HUES6 (cell line): ENCODE results near the gene IRF7.

Source experiments
- H3K27ac ChIP-seq: 2 replicates; pipeline ENCODE4 v1.7.0; 2013; ENCODE audit warnings: low read depth, mild to moderate bottlenecking, low read length, inconsistent platforms
- H3K27me3 ChIP-seq: 2 replicates; pipeline ENCODE4 v1.6.1; 2013; ENCODE audit warnings: low read length; ENCODE audit not compliant: control insufficient read depth, insufficient read depth
- H3K36me3 ChIP-seq: 2 replicates; pipeline ENCODE4 v1.6.1; 2013; ENCODE audit warnings: low read length; ENCODE audit not compliant: control insufficient read depth, insufficient read depth
- H3K4me1 ChIP-seq: 2 replicates; pipeline ENCODE4 v1.6.1; 2013; ENCODE audit warnings: low read length; ENCODE audit not compliant: control insufficient read depth, insufficient read depth
- H3K4me3 ChIP-seq: 2 replicates; pipeline ENCODE4 v1.5.1; 2013; ENCODE audit warnings: low read depth, low read length
- H3K9ac ChIP-seq: one replicate; pipeline ENCODE4 v1.6.1; 2013; ENCODE audit warnings: mild to moderate bottlenecking, low read length
- H3K9me3 ChIP-seq: 2 replicates; pipeline ENCODE4 v1.6.1; 2013; ENCODE audit warnings: low read depth, low read length; ENCODE audit not compliant: control insufficient read depth, insufficient read depth

IRF7 gene

DNA sequence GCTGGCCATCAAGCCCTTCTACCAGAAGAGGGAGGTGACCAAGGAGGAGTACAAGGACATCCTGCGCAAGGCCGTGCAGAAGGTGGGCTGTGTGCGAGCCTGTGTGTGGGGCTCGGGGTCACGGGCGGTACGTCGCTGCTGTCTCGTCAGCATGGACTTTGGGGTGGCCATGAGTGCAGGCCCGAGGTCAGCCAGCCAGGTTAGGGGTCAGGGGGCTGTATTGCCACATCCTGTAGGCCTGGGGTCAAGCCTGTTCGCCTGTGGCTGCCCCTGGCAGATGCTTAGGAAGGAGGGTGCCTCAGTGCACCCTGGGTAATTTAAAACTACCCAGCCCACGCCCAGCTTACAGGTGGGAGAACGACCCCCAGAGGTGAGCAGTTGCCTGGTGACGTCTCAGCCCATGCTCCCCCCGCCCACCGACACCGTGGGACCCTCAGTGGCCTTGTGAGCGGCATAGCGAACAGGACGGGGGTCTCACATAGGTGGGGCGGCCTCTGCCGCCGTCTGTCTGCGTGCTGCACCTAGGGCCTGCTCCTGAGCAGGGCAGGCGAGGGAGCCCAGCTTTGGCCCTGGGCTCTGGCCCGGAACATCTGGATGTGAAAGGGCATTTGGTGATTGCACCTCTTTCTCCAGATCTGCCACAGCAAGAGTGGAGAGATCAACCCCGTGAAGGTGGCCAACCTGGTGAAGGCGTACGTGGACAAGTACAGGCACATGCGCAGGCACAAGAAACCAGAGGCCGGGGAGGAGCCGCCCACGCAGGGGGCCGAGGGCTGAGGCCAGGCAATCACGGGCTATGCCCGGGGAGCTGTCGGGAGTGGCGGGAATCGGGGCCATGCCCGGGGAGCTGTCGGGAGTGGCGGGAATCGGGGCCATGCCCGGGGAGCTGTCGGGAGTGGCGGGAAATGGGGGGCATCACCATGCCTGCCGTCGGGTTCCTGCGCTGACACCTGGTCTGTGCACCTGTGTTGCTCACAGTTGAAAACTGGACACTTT, 4.5 kb downstream of the IRF7 start:
- Histone ChIP-seq H3K4me1 (peaks cover 16% of the 10 kb centered on the region; the same call in 1 of the 2 replicates), H3K36me3 (peaks cover 71% of the 10 kb centered on the region), H3K27ac (no peak overlapping the region), H3K4me3 (no peak overlapping the region), H3K9ac (no peak overlapping the region), H3K9me3 (no peaks in the 10 kb centered on the region), H3K27me3 (no peaks in the 10 kb centered on the region)

DNA sequence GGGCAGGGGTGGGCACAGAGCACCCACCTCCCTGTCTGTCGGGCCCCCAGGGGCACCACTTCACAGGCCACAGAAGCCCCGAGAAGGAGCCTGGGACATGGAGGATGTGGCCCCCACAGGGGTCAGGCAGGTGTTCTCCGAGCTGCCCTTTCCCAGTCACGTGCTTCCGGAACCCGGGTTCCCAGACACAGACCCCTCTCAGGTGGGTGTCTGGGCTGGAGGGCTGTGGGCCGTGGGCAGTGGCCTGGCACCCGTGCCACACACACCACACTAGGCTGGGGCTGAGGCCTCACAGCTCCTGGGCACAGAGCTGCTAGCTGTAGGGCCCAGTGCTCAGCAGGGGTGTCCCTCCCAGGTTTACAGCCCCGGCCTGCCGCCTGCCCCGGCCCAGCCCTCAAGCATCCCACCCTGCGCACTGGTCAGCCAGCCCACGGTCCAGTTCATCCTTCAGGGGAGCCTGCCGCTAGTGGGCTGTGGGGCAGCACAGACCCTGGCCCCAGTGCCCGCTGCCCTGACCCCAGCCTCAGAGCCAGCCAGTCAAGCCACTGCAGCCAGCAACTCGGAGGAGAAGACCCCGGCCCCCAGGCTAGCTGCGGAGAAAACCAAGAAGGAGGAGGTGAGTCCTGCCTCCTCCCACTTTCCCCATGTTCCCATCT, 5.5 kb downstream of the IRF7 start:
- no peak overlapping the region for H3K9ac ChIP-seq
- H3K27me3 ChIP-seq = no peaks in the 10 kb centered on the region
- peaks cover 12% of the 10 kb centered on the region; the same call in 1 of the 2 replicates for H3K4me1 ChIP-seq
- H3K4me3 ChIP-seq = no peak overlapping the region
- H3K36me3 ChIP-seq = peaks cover 81% of the 10 kb centered on the region
- no peak overlapping the region for H3K27ac ChIP-seq
- no peaks in the 10 kb centered on the region for H3K9me3 ChIP-seq

DNA sequence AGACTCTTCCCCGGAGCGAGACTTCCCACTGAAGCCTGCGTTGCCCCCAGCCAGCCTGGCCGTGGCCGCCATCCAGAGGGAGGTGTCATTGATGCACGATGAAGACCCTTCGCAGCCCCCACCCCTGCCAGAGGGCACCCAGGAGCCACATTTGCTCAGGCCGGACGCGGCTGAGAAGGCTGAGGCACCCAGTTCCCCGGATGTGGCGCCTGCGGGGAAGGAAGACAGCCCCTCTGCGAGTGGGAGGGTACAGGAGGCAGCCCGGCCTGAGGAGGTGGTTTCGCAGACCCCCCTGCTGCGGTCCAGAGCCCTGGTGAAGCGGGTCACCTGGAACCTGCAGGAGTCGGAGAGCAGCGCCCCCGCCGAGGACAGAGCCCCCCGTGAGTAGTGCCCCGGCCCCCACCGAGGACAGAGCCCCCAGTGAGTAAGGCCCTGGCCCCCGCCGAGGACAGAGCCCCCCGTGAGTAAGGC, 6.4 kb downstream of the IRF7 start:
- Histone ChIP-seq H3K4me1 (peaks cover 7% of the 10 kb centered on the region; the same call in 1 of the 2 replicates), H3K36me3 (peaks cover 90% of the 10 kb centered on the region), H3K27ac (no peak overlapping the region), H3K4me3 (no peak overlapping the region), H3K27me3 (no peaks in the 10 kb centered on the region), H3K9me3 (no peaks in the 10 kb centered on the region), H3K9ac (no peak overlapping the region)

DNA sequence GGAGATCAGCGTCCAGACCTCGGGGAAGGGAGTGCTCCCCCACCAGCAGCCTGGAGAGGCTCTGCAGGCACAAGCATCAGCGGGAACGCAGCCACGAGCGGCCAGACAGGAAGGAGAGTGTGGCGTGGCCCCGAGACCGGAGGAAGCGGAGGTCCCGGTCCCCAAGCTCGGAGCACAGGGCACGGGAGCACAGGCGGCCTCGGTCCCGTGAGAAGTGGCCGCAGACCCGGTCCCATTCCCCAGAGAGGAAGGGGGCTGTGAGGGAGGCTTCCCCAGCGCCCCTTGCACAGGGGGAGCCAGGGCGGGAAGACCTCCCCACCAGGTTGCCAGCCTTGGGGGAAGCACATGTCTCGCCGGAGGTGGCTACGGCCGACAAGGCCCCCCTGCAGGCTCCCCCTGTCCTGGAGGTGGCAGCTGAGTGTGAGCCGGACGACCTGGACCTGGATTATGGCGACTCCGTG, 6.9 kb downstream of the IRF7 start:
- Histone ChIP-seq H3K9ac (no peak overlapping the region), H3K4me1 (peaks cover 3% of the 10 kb centered on the region; the same call in 1 of the 2 replicates), H3K9me3 (no peaks in the 10 kb centered on the region), H3K27ac (no peak overlapping the region), H3K27me3 (no peaks in the 10 kb centered on the region), H3K4me3 (no peak overlapping the region), H3K36me3 (peaks cover 96% of the 10 kb centered on the region)

DNA sequence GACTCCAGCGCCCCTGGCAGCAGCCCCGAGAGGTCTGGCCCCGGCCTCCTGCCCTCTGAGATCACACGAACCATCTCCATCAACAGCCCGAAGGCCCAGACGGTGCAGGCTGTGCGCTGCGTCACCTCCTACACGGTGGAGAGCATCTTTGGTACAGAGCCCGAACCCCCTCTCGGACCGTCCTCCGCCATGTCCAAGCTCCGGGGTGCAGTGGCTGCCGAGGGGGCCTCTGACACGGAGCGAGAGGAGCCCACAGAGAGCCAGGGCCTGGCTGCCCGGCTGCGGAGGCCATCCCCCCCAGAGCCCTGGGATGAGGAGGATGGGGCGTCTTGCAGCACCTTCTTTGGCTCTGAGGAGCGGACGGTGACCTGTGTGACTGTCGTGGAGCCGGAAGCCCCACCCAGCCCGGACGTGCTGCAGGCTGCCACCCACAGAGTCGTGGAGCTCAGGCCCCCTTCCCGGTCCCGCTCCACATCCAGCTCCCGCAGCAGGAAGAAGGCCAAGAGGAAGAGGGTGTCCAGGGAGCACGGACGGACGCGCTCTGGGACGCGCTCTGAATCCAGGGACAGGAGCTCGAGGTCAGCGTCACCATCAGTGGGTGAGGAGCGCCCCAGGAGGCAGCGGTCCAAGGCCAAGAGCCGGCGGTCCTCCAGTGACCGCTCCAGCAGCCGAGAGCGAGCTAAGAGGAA, 7.6 kb downstream of the IRF7 start:
- Histone ChIP-seq H3K36me3 (peaks cover 100% of the 10 kb centered on the region), H3K9ac (no peak overlapping the region), H3K27ac (no peak overlapping the region), H3K9me3 (no peaks in the 10 kb centered on the region), H3K4me3 (no peak overlapping the region), H3K27me3 (no peaks in the 10 kb centered on the region), H3K4me1 (peaks cover under 1% of the 10 kb centered on the region; the same call in 1 of the 2 replicates)

DNA sequence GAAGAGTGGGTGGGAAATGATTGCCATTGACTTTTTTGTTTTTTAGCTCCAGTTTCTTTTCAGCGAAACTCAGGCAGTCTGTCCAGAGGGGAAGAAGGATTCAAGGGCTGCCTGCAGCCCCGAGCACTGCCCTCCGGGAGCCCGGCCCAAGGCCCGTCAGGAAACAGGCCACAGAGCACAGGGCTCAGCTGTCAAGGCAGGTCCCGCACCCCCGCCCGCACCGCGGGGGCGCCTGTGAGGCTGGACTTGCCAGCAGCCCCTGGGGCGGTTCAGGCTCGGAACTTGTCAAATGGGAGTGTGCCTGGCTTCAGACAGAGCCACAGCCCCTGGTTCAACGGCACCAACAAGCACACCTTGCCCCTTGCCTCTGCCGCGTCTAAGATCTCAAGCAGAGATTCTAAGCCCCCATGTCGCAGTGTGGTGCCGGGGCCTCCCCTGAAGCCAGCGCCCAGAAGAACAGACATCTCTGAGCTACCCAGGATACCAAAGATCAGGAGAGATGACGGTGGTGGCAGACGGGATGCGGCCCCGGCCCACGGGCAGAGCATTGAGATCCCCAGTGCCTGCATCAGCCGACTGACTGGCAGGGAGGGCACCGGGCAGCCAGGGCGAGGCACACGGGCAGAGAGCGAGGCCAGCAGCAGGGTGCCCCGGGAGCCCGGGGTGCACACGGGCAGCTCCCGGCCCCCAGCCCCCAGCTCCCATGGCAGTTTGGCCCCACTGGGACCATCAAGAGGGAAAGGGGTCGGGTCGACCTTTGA, 8.6 kb downstream of the IRF7 start:
- no peak overlapping the region for H3K9ac ChIP-seq

DNA sequence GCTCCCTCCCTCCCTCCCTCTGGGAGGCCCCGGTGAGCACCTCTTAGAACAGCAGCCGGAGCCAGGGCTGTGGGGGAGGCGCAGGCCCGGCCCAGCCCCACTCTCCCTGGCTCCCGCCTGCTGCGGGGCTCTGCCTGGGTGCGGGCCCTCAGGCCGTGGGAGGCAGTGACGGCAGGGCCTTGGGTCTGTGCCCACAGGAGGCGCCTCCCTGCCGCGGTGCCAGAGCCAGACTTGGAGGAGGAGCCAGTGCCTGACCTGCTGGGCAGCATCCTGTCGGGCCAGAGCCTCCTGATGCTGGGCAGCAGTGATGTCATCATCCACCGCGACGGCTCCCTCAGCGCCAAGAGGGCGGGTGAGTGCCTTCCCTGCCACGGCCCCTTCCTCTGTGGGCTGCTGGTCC, 9.5 kb downstream of the IRF7 start:
- Histone ChIP-seq H3K27me3 (no peaks in the 10 kb centered on the region), H3K27ac (no peak overlapping the region), H3K4me1 (no peaks in the 10 kb centered on the region), H3K9me3 (no peaks in the 10 kb centered on the region), H3K4me3 (no peak overlapping the region), H3K9ac (no peak overlapping the region), H3K36me3 (peaks cover 99% of the 10 kb centered on the region)

More for the DNA sequence above, 8.6 kb downstream of the IRF7 start:
- Histone ChIP-seq H3K4me1 (no peaks in the 10 kb centered on the region), H3K36me3 (peaks cover 99% of the 10 kb centered on the region), H3K9me3 (no peaks in the 10 kb centered on the region), H3K27me3 (no peaks in the 10 kb centered on the region), H3K4me3 (no peak overlapping the region), H3K27ac (no peak overlapping the region)

DNA sequence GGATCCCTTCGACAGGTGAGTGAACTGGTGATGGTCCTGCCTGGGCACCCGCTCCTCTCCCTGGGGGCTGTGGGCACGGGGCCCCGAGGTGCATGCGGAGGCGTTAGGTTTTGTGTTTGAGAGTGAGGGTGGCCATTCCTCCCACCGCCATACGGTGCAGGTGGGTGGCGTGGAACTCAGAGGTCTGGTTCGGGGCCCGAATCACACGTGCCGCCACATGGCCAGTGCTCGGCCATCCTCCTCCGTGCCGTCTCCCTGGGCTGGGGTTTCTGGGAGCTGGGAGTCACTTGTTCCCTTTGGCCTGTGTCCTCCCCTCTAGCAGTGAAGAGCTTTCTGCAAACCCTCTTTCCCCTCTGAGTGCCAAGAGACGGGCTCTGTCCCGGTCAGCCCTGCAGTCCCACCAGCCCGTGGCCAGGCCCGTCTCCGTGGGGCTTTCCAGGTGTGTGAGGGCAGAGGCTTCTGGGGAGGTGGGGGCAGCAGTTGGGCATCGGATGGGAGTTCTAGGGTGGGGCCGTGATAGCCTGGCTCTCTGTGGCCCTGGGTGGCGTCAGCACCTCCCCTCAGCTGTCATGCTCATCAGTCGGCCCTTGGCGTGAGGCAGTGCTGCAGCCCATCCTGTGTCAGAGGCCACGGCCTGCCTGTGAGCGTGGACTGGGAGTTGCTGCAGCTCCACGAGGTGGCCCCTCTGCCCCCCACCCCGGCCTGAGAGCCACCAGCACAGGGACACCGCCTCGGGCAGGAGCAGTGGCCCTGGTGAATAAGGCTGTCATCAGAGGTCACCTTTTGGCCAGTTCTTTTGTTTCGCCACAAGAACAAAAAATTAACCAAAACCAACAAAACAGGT, 10.2 kb downstream of the IRF7 start:
- H3K4me3 ChIP-seq = no peak overlapping the region
- H3K27ac ChIP-seq = no peak overlapping the region
- H3K36me3 ChIP-seq = peaks cover 96% of the 10 kb centered on the region
- H3K9me3 ChIP-seq = no peaks in the 10 kb centered on the region
- no peaks in the 10 kb centered on the region for H3K27me3 ChIP-seq
- no peak overlapping the region for H3K9ac ChIP-seq
- H3K4me1 ChIP-seq = no peaks in the 10 kb centered on the region

DNA sequence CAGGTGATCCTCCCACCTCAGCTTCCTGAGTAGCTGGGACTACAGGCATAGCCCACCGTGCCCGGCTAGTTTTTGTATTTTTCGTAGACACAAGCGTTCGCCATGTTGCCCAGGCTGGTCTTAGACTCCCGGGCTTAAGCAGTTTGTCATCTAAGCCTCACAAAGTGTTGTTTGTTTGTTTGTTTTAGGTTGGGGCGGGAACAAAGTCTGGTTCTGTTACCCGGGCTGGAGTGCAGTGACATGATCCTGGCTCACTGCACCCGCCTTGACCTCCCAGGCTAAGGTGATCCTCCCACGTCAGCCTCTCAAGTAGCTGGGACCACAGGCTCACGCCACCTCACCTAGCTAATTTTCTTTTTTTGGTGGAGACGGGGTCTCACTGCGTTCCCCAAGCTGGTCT, 12.6 kb downstream of the IRF7 start:
- no peaks in the 10 kb centered on the region for H3K27me3 ChIP-seq
- no peaks in the 10 kb centered on the region for H3K9me3 ChIP-seq
- peaks cover 92% of the 10 kb centered on the region for H3K36me3 ChIP-seq
- H3K4me3 ChIP-seq = no peak overlapping the region
- H3K27ac ChIP-seq = no peak overlapping the region
- no peak overlapping the region for H3K9ac ChIP-seq
- no peaks in the 10 kb centered on the region for H3K4me1 ChIP-seq
